GM23338 (cell line): ENCODE results near the gene MITF.

Experiments
- CREB1 ChIP-seq: fragments of 250-450 bp; sonication (Bioruptor Pico); IDR thresholded peaks from 2 replicates; pipeline ENCODE4 v1.5.0; 2020; ENCODE audit warnings: low read depth, mild to moderate bottlenecking, moderate library complexity
- EZH2phosphoT487 ChIP-seq: fragments of 200-600 bp; sonication (generic); IDR thresholded peaks from one replicate; pipeline ENCODE4 v1.8.1; 2018; ENCODE audit warnings: antibody characterized with exemption; ENCODE audit not compliant: unreplicated experiment
- POLR2AphosphoS5 ChIP-seq: IDR thresholded peaks from 2 replicates; pipeline ENCODE4 v1.6.1; 2016; ENCODE audit warnings: antibody characterized with exemption, low read depth
- REST ChIP-seq: IDR thresholded peaks from one replicate; pipeline ENCODE4 v1.6.1; 2018; ENCODE audit warnings: antibody characterized with exemption; ENCODE audit not compliant: unreplicated experiment
- TF ChIP-seq, protein P1 (sequence below), 2 experiments: fragments of 200-600 bp in 1 of 2; sonication (generic) in 1 of 2; conservative IDR thresholded peaks; 2 replicates each; pipeline versions ENCODE4 v1.5.1 to v1.6.1; 2016 to 2017; ENCODE audit warnings: antibody characterized with exemption in 2 of 2, low read depth in 2 of 2, mild to moderate bottlenecking in 2 of 2, moderate library complexity in 1 of 2

DNA sequence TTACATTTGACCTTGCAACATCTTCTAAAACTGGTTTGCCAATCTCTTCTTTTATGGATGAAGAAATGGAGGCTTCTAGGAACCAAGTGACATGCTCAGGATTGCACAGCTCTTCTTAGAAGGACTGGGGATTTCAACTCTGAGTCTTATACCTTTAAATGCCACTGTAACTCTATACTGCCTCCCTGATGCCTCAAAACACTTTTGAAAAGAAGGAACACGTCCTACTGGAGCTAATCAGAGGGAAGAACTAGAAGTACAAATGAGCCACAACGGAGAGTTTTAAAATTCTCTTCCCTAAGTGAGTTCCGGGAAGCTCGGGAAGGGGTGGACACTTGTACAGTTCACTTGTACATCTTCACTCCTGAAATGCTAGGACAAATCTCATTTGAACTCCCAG is 949 bp upstream of the MITF start:
- TF ChIP-seq, protein P1, sequence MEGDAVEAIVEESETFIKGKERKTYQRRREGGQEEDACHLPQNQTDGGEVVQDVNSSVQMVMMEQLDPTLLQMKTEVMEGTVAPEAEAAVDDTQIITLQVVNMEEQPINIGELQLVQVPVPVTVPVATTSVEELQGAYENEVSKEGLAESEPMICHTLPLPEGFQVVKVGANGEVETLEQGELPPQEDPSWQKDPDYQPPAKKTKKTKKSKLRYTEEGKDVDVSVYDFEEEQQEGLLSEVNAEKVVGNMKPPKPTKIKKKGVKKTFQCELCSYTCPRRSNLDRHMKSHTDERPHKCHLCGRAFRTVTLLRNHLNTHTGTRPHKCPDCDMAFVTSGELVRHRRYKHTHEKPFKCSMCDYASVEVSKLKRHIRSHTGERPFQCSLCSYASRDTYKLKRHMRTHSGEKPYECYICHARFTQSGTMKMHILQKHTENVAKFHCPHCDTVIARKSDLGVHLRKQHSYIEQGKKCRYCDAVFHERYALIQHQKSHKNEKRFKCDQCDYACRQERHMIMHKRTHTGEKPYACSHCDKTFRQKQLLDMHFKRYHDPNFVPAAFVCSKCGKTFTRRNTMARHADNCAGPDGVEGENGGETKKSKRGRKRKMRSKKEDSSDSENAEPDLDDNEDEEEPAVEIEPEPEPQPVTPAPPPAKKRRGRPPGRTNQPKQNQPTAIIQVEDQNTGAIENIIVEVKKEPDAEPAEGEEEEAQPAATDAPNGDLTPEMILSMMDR (conservative IDR thresholded peaks at IDR 0.05; ENCODE audit: low read depth in 2 of 2), result no peak
- TF ChIP-seq REST, result no peak
- TF ChIP-seq CREB1 (CRISPR knock-in tag), result no peak
- TF ChIP-seq EZH2phosphoT487, result no peak
- no peak for TF ChIP-seq POLR2AphosphoS5
